Esophagus (tissue), 2 donors: ENCODE data around the gene MYOZ3. TPM values are rescaled to one million over a fixed set of nuclear protein-coding genes. Genes with fewer than 3 reads are reported as not detected.

Experiments
- H3K27ac ChIP-seq, 2 donors: one replicate each; pipeline ENCODE4 v1.5.1; 2013; ENCODE audit warnings: low read depth in 2 of 2, mild to moderate bottlenecking in 2 of 2, inconsistent platforms in 1 of 2, low read length in 1 of 2, moderate library complexity in 1 of 2
- H3K27me3 ChIP-seq, 2 donors: one replicate each; pipeline ENCODE4 v1.6.1; 2013; ENCODE audit warnings: low read length in 2 of 2, control low read depth in 1 of 2, mild to moderate bottlenecking in 1 of 2; ENCODE audit not compliant: insufficient read depth in 2 of 2, control insufficient read depth in 1 of 2
- H3K36me3 ChIP-seq, 2 donors: one replicate each; pipeline ENCODE4 v1.6.1; 2013; ENCODE audit warnings: low read length in 1 of 2; ENCODE audit not compliant: control insufficient read depth in 2 of 2, insufficient read depth in 2 of 2
- H3K4me1 ChIP-seq, 2 donors: one replicate each; pipeline ENCODE4 v1.6.1; 2013; ENCODE audit warnings: low read length in 1 of 2; ENCODE audit not compliant: control insufficient read depth in 2 of 2, insufficient read depth in 2 of 2
- H3K4me3 ChIP-seq, 2 donors: one replicate each; pipeline ENCODE4 v1.5.1; 2013; ENCODE audit warnings: low read length in 2 of 2, mild to moderate bottlenecking in 2 of 2, low read depth in 1 of 2, moderate library complexity in 1 of 2
- H3K9me3 ChIP-seq, 2 donors: one replicate each; pipeline ENCODE4 v1.6.1; 2013; ENCODE audit warnings: mild to moderate bottlenecking in 2 of 2, low read depth in 1 of 2, low read length in 1 of 2, moderate library complexity in 1 of 2; ENCODE audit not compliant: control insufficient read depth in 2 of 2, insufficient read depth in 1 of 2
- WGBS, 2 donors: extraction: QIAGEN DNeasy Blood & Tissue Kit; methylation state at CpG; one replicate each; pipeline ENCODE4 v1.1.7; 2013; 5-methylcytosine and 5-hydroxymethylcytosine counted together
- polyA plus RNA-seq, 2 donors: library from polyadenylated mRNA; stranded (reverse); fragments of 200-250 nt; gene quantifications; one replicate each; pipeline ENCODE4 v1.2.3, GENCODE V29; 2013
- donor health status: healthy with polysubstance abuse.
- donor health status: Bipolar disorder and iron deficiency.

The MYOZ3 gene
- polyA plus RNA-seq, 2 donors = 0.05 to 0.24 TPM

DNA sequence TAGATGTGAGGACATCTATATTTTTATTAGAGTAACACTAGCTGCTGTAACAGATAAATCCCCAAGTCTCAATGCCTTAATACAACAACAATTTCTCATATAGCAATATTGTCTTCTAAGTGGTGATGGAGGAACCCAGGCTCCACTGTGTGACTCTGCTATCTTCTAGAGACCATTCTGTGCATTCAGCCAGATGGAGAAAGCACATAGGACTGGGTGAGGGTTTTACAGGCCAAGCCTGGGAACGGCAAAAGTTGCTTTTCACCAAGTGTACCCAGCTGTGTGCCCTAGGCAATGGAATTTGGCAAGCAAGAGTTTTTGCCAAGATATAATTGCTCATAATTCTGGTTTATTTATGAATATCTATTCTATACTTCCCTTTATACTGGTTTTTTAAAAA, 28.1 kb downstream of the MYOZ3 start:
- Histone ChIP-seq H3K27ac (no peak overlapping the region), H3K9me3 (no peaks in the 10 kb centered on the region), H3K36me3 (peaks cover 15 to 21% of the 10 kb centered on the region in 2 donors), H3K4me1 (no peaks in the 10 kb centered on the region), H3K4me3 (no peak overlapping the region), H3K27me3 (no peaks in the 10 kb centered on the region)
- 57 to 68% methylated on average over 1 of the region's 1 CpG for WGBS, 2 donors

DNA sequence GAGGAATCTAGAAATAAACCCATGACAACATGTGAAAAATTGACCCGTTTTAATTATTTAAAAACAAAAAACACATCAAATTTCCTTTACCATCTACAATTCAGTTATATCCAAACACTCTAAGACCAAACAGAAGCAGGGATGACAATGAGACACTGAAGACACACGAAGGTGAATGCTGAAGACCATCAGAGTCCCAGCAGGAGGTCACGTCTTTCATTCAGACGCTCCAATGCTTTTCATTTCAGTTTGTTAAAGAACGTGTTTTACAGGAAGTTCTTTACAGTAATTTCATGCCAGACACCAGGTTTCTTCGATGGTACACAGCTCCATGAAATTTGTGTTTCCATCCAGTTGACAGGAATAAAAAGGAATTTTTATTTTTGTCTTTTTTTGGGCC, 29.7 kb downstream of the MYOZ3 start:
- Histone ChIP-seq H3K27me3 (no peaks in the 10 kb centered on the region), H3K4me3 (no peak overlapping the region), H3K27ac (no peak overlapping the region), H3K36me3 (peaks cover 24 to 26% of the 10 kb centered on the region in 2 donors), H3K4me1 (no peaks in the 10 kb centered on the region), H3K9me3 (no peaks in the 10 kb centered on the region)
- 69 to 72% methylated on average over 6 of the region's 6 CpGs for WGBS, 2 donors

DNA sequence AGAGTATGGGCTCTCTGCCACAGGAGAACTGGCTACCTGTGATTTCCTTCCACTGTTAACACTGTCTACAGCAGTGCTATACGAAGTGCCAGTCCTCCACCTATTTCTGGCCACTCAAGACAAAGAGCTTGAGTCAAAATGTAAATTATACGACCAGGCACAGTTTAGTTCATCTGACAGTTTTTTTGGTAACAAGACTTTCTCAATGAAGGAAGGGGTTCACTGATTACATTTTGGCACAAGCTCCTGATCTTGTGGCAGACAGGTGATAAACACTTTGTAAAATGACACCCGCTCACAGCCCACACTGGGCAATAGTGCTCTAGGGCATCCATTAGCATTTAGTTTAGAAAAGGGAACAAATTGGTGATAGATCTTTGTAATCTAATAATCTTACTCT, 31.2 kb downstream of the MYOZ3 start:
- H3K36me3 ChIP-seq = peaks cover 26% of the 10 kb centered on the region in 2 donors
- no peak overlapping the region for H3K27ac ChIP-seq
- H3K27me3 ChIP-seq = no peaks in the 10 kb centered on the region
- no peak overlapping the region for H3K4me3 ChIP-seq
- H3K9me3 ChIP-seq = no peaks in the 10 kb centered on the region
- 85% methylated on average over 3 of the region's 3 CpGs for WGBS, 2 donors
- H3K4me1 ChIP-seq = no peaks in the 10 kb centered on the region

DNA sequence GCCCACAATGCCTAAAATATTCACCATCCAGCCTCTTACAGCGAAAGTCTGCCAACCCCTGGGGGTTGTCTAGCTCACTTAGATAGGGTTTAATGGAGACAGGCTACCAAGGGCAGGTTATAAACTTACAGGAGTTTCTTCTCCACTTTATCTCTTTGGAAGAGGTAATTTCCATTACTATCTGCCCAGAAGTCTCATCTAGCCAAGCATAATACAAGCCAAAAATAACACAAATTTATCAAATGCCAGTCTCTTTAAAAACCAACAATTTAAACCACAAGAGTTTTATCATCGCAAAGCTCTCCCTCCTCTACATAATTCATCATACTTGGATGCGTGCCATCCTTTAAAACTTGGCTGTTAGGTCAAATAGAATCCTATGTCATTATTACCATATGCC, 33.6 kb downstream of the MYOZ3 start:
- peaks cover 28% of the 10 kb centered on the region in 2 donors for H3K36me3 ChIP-seq
- no peaks in the 10 kb centered on the region for H3K9me3 ChIP-seq
- no peak overlapping the region for H3K4me3 ChIP-seq
- no peak overlapping the region for H3K27ac ChIP-seq
- 77% methylated on average over 3 of the region's 3 CpGs for WGBS, 2 donors
- H3K4me1 ChIP-seq = no peaks in the 10 kb centered on the region
- H3K27me3 ChIP-seq = no peaks in the 10 kb centered on the region

DNA sequence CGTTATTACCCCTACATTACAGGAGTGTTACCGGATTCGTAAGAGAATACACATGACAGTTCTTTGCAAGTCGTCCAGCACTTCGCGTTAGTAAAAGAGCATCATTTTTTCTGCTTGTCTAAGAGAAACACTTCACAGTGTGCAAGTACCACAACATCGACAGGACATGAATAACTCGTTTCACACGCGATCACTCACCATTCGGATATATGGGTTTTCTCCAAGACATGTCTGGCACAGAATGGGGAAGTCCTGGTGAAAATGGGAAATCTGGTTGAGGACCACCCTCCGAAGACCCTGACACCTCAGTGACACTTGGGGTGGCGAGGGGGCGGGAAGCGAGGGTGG, 39.2 kb downstream of the MYOZ3 start:
- Histone ChIP-seq H3K27me3 (no peaks in the 10 kb centered on the region), H3K27ac (peak overlapping the region; percentile 91 to 98), H3K36me3 (peaks cover 2 to 6% of the 10 kb centered on the region in 2 donors), H3K4me1 (no peaks in the 10 kb centered on the region), H3K4me3 (peak overlapping the region; percentile 89), H3K9me3 (no peaks in the 10 kb centered on the region)
- 1 to 3% methylated on average over 15 of the region's 15 CpGs for WGBS, 2 donors

DNA sequence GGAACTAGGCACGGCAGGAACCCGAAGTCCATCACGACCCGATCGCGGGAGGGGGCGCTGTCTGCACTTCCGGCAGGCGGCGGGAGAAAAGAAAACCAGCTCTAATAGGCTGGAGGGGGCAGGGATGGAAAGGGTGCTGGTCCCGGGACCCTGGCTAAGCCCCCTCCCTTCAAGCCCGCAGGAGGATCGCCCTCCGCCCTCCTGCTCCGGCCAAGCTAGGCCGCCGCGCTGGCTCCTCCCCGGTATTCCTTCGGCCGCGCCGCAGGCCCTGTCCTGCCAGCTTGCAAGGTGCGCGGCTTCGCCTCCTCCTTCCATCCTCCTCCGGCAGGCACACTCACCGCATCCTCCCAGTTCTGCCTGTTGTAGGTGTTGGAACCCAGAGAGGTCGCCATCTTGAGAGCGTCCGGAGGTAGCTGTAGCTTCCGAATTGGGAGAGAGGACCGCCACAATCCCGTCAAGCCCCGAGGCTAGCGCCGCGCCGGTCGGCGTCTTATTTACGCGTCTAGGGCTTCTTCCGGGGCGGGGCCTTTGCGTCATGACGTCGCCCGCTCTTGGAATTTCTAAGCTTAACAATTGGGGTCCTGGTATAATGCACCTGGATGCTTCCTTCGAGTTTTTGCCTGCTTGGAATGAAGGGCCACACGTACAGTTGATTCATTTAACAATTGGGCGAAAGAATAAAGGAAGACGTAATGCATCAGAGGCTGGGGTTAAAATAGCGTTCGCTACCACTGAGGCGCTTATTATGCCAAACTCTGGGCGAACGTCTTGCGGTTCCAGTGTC, 39.7 kb downstream of the MYOZ3 start, which contains the start of gene RBM22:
Gene RBM22, minus strand, starts transcription at position 469 of the 784 bp plus-strand sequence. Its CDS starts 77 bp downstream, at position 392.
- H3K36me3 ChIP-seq = peaks cover 2 to 4% of the 10 kb centered on the region in 2 donors
- H3K4me1 ChIP-seq = no peaks in the 10 kb centered on the region
- H3K27me3 ChIP-seq = no peaks in the 10 kb centered on the region
- peak within 1 kb of the TSS; percentile 89 for H3K4me3 ChIP-seq
- no peaks in the 10 kb centered on the region for H3K9me3 ChIP-seq
- WGBS, 2 donors = 0% methylated on average over 56 to 59 of the region's 59 CpGs
- H3K27ac ChIP-seq = peak within 1 kb of the TSS; percentile 91 to 98

DNA sequence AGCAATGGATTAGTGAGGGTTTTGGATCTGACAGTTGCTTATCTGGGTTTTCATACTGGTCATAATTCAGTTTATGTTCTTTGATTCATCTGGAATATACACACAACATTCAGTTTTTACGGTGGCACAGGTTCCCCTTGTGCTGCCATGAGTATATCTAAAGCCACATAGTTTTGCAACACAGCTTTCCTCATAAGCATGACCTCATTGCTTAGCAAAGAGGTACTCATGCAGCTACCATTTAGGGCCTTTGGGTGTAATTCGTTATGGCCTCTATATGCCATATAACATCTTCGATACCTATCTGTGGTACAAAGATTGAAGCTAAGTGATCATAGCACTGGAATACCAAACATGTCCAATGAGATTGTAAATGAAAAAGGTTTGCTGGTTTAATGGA, 42.7 kb downstream of the MYOZ3 start:
- H3K36me3 ChIP-seq = peaks cover 0 to 4% of the 10 kb centered on the region in 2 donors
- H3K27ac ChIP-seq = no peak overlapping the region
- WGBS, 2 donors = 83 to 85% methylated on average over 3 of the region's 3 CpGs
- no peaks in the 10 kb centered on the region for H3K9me3 ChIP-seq
- no peaks in the 10 kb centered on the region for H3K27me3 ChIP-seq
- no peak overlapping the region for H3K4me3 ChIP-seq
- no peaks in the 10 kb centered on the region for H3K4me1 ChIP-seq

DNA sequence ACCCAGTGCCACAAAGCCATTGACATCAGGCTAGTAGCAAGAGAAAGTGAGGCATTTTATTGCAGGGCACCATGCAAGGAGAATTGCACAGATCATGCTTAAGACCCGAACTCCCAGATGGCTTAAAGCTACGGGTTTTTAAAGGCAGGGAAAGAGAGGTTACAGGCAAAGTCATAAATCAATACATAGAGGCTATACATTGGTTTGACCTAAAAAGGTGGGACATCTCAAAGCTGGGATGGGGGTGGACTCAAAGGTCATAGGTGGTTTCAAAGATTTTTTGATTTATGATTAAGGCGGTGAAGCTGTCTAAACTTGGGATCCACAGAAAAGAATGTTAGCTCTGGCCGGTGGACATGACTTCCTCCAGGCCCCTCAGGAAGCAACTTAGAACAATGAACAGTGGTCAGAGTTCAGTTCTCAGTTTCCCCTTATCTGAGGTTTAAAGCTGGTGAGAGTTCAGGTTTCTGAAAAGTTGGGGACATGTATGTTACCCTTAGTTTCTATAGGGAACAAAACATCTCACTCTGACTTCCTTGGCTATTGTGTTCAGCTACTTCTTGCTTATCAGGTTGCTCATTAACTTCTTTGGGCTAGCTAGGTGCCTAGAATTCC, 45.8 kb downstream of the MYOZ3 start:
- Histone ChIP-seq H3K27me3 (no peaks in the 10 kb centered on the region), H3K4me3 (no peak overlapping the region), H3K9me3 (no peaks in the 10 kb centered on the region), H3K4me1 (no peaks in the 10 kb centered on the region), H3K36me3 (peaks cover 7 to 10% of the 10 kb centered on the region in 2 donors), H3K27ac (no peak overlapping the region)
- WGBS, 2 donors = 64 to 73% methylated on average over 4 of the region's 4 CpGs

DNA sequence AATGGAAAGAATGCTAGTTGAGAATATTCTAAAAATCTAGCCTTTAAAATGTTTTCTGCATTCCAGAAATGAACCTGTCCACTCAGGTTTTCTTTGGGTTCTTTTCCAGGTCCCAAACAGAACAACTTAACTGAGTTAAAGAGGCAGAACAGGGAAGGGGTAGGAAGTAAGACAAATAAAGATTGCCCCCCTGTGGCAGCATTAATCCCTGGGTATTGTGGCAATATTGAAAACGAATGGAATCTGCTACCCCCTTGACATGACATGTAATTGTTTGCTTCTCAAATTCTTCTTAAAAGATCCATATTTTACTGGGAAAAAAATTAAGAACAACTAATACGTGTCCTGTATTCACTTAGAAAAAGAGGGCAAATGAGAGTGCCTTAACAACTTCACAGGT, 49.1 kb downstream of the MYOZ3 start:
- Histone ChIP-seq H3K27ac (no peak overlapping the region), H3K9me3 (no peaks in the 10 kb centered on the region), H3K4me1 (no peaks in the 10 kb centered on the region), H3K27me3 (no peaks in the 10 kb centered on the region), H3K36me3 (peaks cover 7 to 20% of the 10 kb centered on the region in 2 donors), H3K4me3 (no peak overlapping the region)
- WGBS, 2 donors = 59 to 67% methylated on average over 2 of the region's 2 CpGs

DNA sequence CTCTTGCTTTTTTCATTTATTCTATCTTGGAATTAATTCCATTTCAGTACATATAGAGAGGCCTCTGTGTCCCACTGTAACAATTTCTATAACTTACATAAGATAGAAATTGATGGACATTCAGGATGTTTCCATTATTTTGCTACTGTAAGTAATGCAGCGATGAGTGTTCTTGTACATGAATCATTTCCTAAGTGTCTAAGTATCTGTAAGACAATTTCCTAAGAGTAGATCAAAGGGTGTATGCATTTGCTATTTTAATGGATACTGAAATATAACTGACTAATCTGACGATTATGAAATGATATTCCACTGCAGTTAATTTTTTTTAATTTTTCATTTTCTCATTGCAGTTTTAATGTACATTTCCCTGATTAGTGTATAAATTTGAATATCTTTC, 62.8 kb downstream of the MYOZ3 start:
- Histone ChIP-seq H3K36me3 (peaks cover 2 to 6% of the 10 kb centered on the region in 2 donors), H3K9me3 (no peaks in the 10 kb centered on the region), H3K27ac (no peak overlapping the region), H3K4me1 (no peaks in the 10 kb centered on the region), H3K27me3 (no peaks in the 10 kb centered on the region), H3K4me3 (no peak overlapping the region)
- 87 to 89% methylated on average over 2 of the region's 2 CpGs for WGBS, 2 donors
